HepG2 (cell line): ENCODE measurements around the gene ICAM5. TPM values are rescaled to one million over a fixed set of nuclear protein-coding genes. Genes with fewer than 3 reads are reported as not detected.

Experiments used
- BATF2 ChIP-seq: sonication (generic); formaldehyde crosslinking; IDR thresholded peaks from 2 replicates; pipeline ENCODE4 v1.8.0; 2022; ENCODE audit warnings: mild to moderate bottlenecking, missing genetic modification reagents, moderate library complexity
- CHD2 ChIP-seq: IDR thresholded peaks from 2 replicates; pipeline ENCODE4 v1.6.1; 2011; ENCODE audit warnings: low read depth, low read length, improper control_type of control experiment
- GFI1 ChIP-seq: sonication (generic); formaldehyde crosslinking; IDR thresholded peaks from 2 replicates; pipeline ENCODE4 v1.5.0; 2020; ENCODE audit warnings: missing genetic modification reagents, mild to moderate bottlenecking, borderline replicate concordance
- NR2F2 ChIP-seq: IDR thresholded peaks from 2 replicates; pipeline ENCODE4 v1.6.1; 2012; ENCODE audit warnings: low read depth, inconsistent platforms, borderline replicate concordance
- PAF1 ChIP-seq: IDR thresholded peaks from 2 replicates; pipeline ENCODE4 v1.6.1; 2016; ENCODE audit warnings: missing genetic modification reagents, missing compliant biosample characterization
- SIX4 ChIP-seq: sonication (generic); formaldehyde crosslinking; IDR thresholded peaks from 2 replicates; pipeline ENCODE4 v1.4.0; 2020; ENCODE audit warnings: missing genetic modification reagents
- SOX6 ChIP-seq, 2 experiments: fragments of 450-650 bp in 1 of 2; sonication (generic) in 1 of 2; formaldehyde crosslinking in 1 of 2; IDR thresholded peaks; 2 replicates each; pipeline versions ENCODE4 v1.4.0 to v1.6.1; 2017 to 2020; ENCODE audit warnings: antibody characterized with exemption in 1 of 2, mild to moderate bottlenecking in 1 of 2, missing genetic modification reagents in 1 of 2
- SP2 ChIP-seq: sonication (generic); formaldehyde crosslinking; IDR thresholded peaks from 2 replicates; pipeline ENCODE4 v1.5.1; 2020; ENCODE audit warnings: mild to moderate bottlenecking, missing genetic modification reagents
- ZHX2 ChIP-seq, 2 experiments: sonication (generic) in 1 of 2; formaldehyde crosslinking in 1 of 2; IDR thresholded peaks; 2 replicates each; pipeline versions ENCODE4 v1.6.1 to v1.9.0; 2014 to 2022; ENCODE audit warnings: antibody characterized with exemption in 1 of 2, borderline replicate concordance in 1 of 2, inconsistent platforms in 1 of 2, low read depth in 1 of 2, missing genetic modification reagents in 1 of 2
- ZNF205 ChIP-seq: IDR thresholded peaks from 2 replicates; pipeline ENCODE4 v1.6.1; 2018; ENCODE audit warnings: missing biosample characterization, missing genetic modification reagents
- ZNF260 ChIP-seq: sonication (generic); formaldehyde crosslinking; IDR thresholded peaks from 2 replicates; pipeline ENCODE4 v1.4.0; 2020; ENCODE audit warnings: missing genetic modification reagents, low read depth, mild to moderate bottlenecking, borderline replicate concordance
- ZNF335 ChIP-seq: sonication (generic); formaldehyde crosslinking; IDR thresholded peaks from 2 replicates; pipeline ENCODE4 v1.4.0; 2020; ENCODE audit warnings: missing genetic modification reagents
- ZNF337 ChIP-seq: sonication (generic); formaldehyde crosslinking; IDR thresholded peaks from 2 replicates; pipeline ENCODE4 v1.5.1; 2020; ENCODE audit warnings: missing genetic modification reagents, low read depth, mild to moderate bottlenecking, borderline replicate concordance
- ZNF441 ChIP-seq: sonication (generic); formaldehyde crosslinking; IDR thresholded peaks from 2 replicates; pipeline ENCODE4 v1.7.0; 2021; ENCODE audit warnings: missing genetic modification reagents, borderline replicate concordance
- ZNF574 ChIP-seq: sonication (generic); formaldehyde crosslinking; IDR thresholded peaks from 2 replicates; pipeline ENCODE4 v1.4.0; 2020; ENCODE audit warnings: missing genetic modification reagents
- ZNF710 ChIP-seq: sonication (generic); formaldehyde crosslinking; IDR thresholded peaks from 2 replicates; pipeline ENCODE4 v1.5.0; 2020; ENCODE audit warnings: mild to moderate bottlenecking, missing genetic modification reagents, borderline replicate concordance
- polyA plus RNA-seq, 8 experiments: library from polyadenylated mRNA; depleted of rRNA in 3 of 8; stranded (reverse) in 7 of 8; unstranded in 1 of 8; fragments of >200 nt; fragmentation: Illumina TruSeq in 4 of 8; extraction: Trizol in 4 of 8; gene quantifications; 2 replicates each; pipeline versions ENCODE4 v1.2.1 to v1.2.3, GENCODE V29; 2011 to 2016; ENCODE audit warnings: low read depth in 4 of 8, missing spikeins in 1 of 8, mixed read lengths in 1 of 8; ENCODE audit not compliant: insufficient read depth in 1 of 8
- total RNA-seq, 5 experiments: library from RNA; depleted of rRNA; stranded (reverse); fragments of >200 nt; fragmentation: Illumina TruSeq; extraction: Trizol; gene quantifications; 2 replicates each; pipeline ENCODE4 v1.2.3, GENCODE V29; 2016; ENCODE audit warnings: low read depth in 1 of 5

The ICAM5 gene
- total and polyA plus RNA-seq, 2 of the 13 experiments (the other 11 are each of a cell fraction or from before 2014, with no cell fraction given): 0.46 to 1.6 TPM

GRCh38 chr19:10289167-10289835 is 451 bp upstream of the ICAM5 start (continued):
- TF ChIP-seq SIX4 (CRISPR knock-in tag) (no peak), ZNF260 (CRISPR knock-in tag) (no peak), CHD2 (no peak), SP2 (CRISPR knock-in tag) (no peak; the same call in none of the 2 replicates), ZNF335 (CRISPR knock-in tag) (no peak; the same call in 1 of the 2 replicates), ZNF205 (CRISPR knock-in tag) (no peak), PAF1 (no peak), ZNF574 (CRISPR knock-in tag) (peak; percentile 37; the same call in 1 of the 2 replicates), GFI1 (no peak), BATF2 (CRISPR knock-in tag) (no peak), ZHX2 (IDR thresholded peaks at IDR 0.05; ENCODE audit: low read depth) (0 out of 2 replicates have a peak, but pooled peaks have one; percentile 5), ZHX2 (CRISPR knock-in tag; IDR thresholded peaks at IDR 0.05; ENCODE audit: borderline replicate concordance) (0 out of 2 replicates have a peak, but pooled peaks have one; percentile 56), ZNF337 (no peak), ZNF441 (CRISPR knock-in tag) (peak; percentile 30; the same call in 1 of the 2 replicates), SOX6 (IDR thresholded peaks at IDR 0.05) (no peak), SOX6 (CRISPR knock-in tag; IDR thresholded peaks at IDR 0.05) (no peak; the same call in 1 of the 2 replicates), ZNF710 (CRISPR knock-in tag) (no peak), NR2F2 (no peak)
